Cardiac muscle cell (in vitro differentiated cells and primary cell): ENCODE measurements around the gene CDK5RAP2. TPM values are rescaled to one million over a fixed set of nuclear protein-coding genes. Genes with fewer than 3 reads are reported as not detected.

Experiments
- DNase-seq, 2 donors: peaks; one replicate each; pipeline versions ENCODE4 v3.0.0 to v3.0.0-alpha.2; 2010 to 2017; ENCODE audit warnings: low read depth in 1 of 2, low spot score in 1 of 2
- H3K27ac ChIP-seq: fragments of 200-600 bp; sonication (generic); 2 replicates; pipeline ENCODE4 v1.5.1; 2016
- H3K27me3 ChIP-seq: fragments of 200-600 bp; sonication (generic); 2 replicates; pipeline ENCODE4 v1.6.0; 2016; ENCODE audit warnings: control low read depth
- H3K36me3 ChIP-seq: fragments of 200-600 bp; sonication (generic); 2 replicates; pipeline ENCODE4 v1.5.1; 2016; ENCODE audit warnings: control low read depth
- H3K4me1 ChIP-seq: fragments of 200-600 bp; sonication (generic); 2 replicates; pipeline ENCODE4 v1.8.1; 2017; ENCODE audit warnings: low read depth, mild to moderate bottlenecking, mixed run types
- H3K4me3 ChIP-seq: fragments of 200-600 bp; sonication (generic); 2 replicates; pipeline ENCODE4 v1.5.1; 2016; ENCODE audit warnings: mild to moderate bottlenecking
- H3K9me3 ChIP-seq: fragments of 200-600 bp; sonication (generic); 2 replicates; pipeline ENCODE4 v1.5.1; 2017; ENCODE audit warnings: low read depth, mild to moderate bottlenecking, control low read depth
- polyA plus RNA-seq: library from polyadenylated mRNA; unstranded; fragments of >200 nt; fragmentation: Nextera tagmentation; extraction: Ambion mirVana; gene quantifications from 2 replicates; pipeline ENCODE4 v1.2.1, GENCODE V29; 2016
- total RNA-seq: library from RNA; depleted of rRNA; stranded (reverse); fragments of >200 nt; gene quantifications from 2 replicates; pipeline ENCODE4 v1.2.3, GENCODE V29; 2016
- TF ChIP-seq, protein P1 (sequence below): IDR thresholded peaks from 2 replicates; pipeline ENCODE4 v1.5.1; 2012; ENCODE audit warnings: low read depth, mild to moderate bottlenecking, low read length

The CDK5RAP2 gene
- total and polyA plus RNA-seq, 2 experiments from 2014 or later, result 33.5 to 60.4 TPM

DNA sequence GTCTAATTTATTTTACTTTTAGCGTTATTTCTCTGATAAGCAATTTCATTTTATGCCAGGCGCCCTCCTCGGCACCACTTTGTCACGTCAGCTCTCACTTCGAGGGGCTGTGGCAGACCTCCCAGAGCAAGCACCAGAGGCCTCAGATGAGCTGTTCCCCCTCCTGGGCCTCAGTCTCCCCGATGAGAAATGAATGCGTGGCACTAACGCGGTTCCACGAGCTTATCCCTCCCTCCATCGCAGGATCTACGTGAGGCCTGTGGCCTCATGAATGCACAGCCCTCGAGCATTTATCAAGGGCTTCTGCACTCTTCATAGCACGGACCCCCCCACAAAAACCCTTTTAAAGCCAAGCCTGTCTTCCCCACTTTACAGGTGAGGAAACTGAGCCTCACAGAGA is 205.2 kb downstream of the CDK5RAP2 start:
- no peaks in the 10 kb centered on the region for H3K36me3 ChIP-seq
- H3K4me3 ChIP-seq, result no peak overlapping the region
- no peaks in the 10 kb centered on the region for H3K4me1 ChIP-seq
- DNase-seq, result no peak
- H3K27ac ChIP-seq, result no peak overlapping the region
- TF ChIP-seq, protein P1, sequence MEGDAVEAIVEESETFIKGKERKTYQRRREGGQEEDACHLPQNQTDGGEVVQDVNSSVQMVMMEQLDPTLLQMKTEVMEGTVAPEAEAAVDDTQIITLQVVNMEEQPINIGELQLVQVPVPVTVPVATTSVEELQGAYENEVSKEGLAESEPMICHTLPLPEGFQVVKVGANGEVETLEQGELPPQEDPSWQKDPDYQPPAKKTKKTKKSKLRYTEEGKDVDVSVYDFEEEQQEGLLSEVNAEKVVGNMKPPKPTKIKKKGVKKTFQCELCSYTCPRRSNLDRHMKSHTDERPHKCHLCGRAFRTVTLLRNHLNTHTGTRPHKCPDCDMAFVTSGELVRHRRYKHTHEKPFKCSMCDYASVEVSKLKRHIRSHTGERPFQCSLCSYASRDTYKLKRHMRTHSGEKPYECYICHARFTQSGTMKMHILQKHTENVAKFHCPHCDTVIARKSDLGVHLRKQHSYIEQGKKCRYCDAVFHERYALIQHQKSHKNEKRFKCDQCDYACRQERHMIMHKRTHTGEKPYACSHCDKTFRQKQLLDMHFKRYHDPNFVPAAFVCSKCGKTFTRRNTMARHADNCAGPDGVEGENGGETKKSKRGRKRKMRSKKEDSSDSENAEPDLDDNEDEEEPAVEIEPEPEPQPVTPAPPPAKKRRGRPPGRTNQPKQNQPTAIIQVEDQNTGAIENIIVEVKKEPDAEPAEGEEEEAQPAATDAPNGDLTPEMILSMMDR, result no peak
- H3K27me3 ChIP-seq, result no peaks in the 10 kb centered on the region
- H3K9me3 ChIP-seq, result no peaks in the 10 kb centered on the region

DNA sequence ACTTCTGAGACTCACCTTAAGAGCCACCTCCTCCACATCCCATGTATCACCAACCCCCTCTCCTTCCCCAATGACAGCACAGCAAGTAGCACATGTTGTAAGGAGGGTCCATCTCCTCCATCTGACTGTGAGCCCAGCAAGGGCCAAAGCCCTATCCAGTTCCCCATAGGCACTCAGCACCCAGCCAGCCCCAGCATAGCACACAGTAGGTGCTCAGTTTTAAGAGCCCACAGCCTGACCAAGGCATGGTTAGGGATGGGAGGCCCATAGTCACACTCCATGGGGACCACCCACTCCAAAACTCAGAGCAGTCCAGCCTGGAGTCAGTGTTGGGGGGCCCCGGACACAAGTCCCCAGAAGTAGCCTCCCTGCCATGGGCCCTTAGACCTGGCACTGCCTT is 205.7 kb downstream of the CDK5RAP2 start:
- H3K9me3 ChIP-seq, result no peaks in the 10 kb centered on the region
- H3K27me3 ChIP-seq, result no peaks in the 10 kb centered on the region
- TF ChIP-seq, protein P1, result no peak
- H3K36me3 ChIP-seq, result no peaks in the 10 kb centered on the region
- no peaks in the 10 kb centered on the region for H3K4me1 ChIP-seq
- no peak overlapping the region for H3K4me3 ChIP-seq
- no peak for DNase-seq
- H3K27ac ChIP-seq, result no peak overlapping the region

DNA sequence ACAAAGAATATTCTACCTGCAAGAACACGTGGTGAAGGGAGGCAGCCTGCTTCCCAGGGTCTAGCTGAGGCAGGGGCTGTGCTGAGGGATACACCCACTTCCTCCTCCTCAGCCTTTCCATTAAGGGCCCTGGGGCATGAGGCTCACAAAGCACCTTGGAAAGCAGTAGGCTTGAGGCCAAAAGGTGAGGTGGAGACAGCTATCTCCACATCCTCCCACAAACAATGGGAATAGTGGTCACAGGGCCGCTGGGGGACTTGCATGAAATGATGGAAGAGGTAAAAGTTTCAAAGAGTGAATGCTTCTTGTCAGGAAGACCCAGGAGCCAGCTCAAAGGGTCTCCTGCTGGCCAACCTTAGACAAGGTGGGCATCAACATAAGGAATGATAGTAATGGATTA is 207.9 kb downstream of the CDK5RAP2 start:
- TF ChIP-seq, protein P1, result no peak
- Histone ChIP-seq H3K36me3 (no peaks in the 10 kb centered on the region), H3K4me1 (no peaks in the 10 kb centered on the region), H3K27ac (no peak overlapping the region), H3K4me3 (no peak overlapping the region), H3K9me3 (no peaks in the 10 kb centered on the region), H3K27me3 (no peaks in the 10 kb centered on the region)
- DNase-seq, result no peak

DNA sequence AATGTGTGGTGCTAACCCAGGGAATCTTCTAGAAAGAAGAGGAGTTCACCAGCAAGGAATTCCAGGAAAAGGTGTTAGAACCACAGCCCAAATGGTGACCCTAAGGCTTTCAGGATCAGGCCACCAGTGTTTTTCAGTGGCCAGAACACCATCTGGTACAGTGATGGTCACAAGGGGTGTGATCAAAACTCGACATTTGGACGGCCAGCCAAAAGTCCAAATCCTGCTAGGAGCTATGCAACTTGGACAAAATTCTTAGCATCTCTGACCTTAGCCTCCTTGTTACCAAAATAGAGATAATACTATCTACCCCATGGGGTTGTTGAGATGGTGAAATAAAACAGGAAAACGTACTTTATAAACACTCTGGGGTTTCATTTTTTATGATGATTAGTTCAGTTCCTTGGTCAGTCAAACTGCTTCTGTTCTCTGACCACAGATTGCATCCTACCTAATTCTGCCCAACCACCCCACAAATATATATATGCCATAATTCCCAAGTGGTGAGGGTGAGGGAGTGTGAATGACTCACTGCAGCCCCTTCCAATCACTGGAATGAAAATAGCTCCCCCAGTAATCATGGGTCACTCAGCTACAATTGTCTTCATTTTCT is 210.3 kb downstream of the CDK5RAP2 start:
- TF ChIP-seq, protein P1, result no peak
- Histone ChIP-seq H3K27ac (no peak overlapping the region), H3K9me3 (no peaks in the 10 kb centered on the region), H3K4me3 (no peak overlapping the region), H3K36me3 (no peaks in the 10 kb centered on the region), H3K4me1 (no peaks in the 10 kb centered on the region), H3K27me3 (no peaks in the 10 kb centered on the region)
- peak in 1 of 2 donors; percentile 83 for DNase-seq

DNA sequence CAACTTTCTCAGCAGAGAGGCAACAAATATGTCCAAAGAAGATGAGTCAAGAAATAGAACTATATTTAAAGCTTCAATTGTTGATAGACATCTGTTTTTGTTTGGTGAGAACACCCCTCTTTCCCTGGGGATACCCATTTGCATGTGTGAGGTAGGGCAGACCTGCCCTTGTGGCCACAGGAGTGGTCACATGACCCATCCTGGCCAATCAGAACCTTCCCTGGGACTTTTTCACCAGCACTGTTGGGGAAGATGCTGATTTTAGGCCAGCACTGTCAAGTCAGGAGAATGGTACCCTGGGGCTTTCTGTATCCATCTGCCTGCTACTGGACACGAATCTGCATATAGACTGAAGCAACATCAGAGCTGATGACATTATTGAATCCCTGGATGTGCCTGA is 211.2 kb downstream of the CDK5RAP2 start:
- TF ChIP-seq, protein P1, result no peak
- no peak overlapping the region for H3K27ac ChIP-seq
- DNase-seq, result no peak
- H3K9me3 ChIP-seq, result no peaks in the 10 kb centered on the region
- H3K4me3 ChIP-seq, result no peak overlapping the region
- no peaks in the 10 kb centered on the region for H3K4me1 ChIP-seq
- no peaks in the 10 kb centered on the region for H3K36me3 ChIP-seq
- no peaks in the 10 kb centered on the region for H3K27me3 ChIP-seq
